GM18909 (cell line): ENCODE data around the gene CNKSR1.

Experiments
- ATAC-seq: cut with Tn5 transposase; IDR thresholded peaks from one replicate; pipeline ENCODE4 v1.9.1; 2021; ENCODE audit warnings: mild to moderate bottlenecking; ENCODE audit not compliant: unreplicated experiment, poor library complexity

The CNKSR1 gene, protein sequence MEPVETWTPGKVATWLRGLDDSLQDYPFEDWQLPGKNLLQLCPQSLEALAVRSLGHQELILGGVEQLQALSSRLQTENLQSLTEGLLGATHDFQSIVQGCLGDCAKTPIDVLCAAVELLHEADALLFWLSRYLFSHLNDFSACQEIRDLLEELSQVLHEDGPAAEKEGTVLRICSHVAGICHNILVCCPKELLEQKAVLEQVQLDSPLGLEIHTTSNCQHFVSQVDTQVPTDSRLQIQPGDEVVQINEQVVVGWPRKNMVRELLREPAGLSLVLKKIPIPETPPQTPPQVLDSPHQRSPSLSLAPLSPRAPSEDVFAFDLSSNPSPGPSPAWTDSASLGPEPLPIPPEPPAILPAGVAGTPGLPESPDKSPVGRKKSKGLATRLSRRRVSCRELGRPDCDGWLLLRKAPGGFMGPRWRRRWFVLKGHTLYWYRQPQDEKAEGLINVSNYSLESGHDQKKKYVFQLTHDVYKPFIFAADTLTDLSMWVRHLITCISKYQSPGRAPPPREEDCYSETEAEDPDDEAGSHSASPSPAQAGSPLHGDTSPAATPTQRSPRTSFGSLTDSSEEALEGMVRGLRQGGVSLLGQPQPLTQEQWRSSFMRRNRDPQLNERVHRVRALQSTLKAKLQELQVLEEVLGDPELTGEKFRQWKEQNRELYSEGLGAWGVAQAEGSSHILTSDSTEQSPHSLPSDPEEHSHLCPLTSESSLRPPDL

DNA sequence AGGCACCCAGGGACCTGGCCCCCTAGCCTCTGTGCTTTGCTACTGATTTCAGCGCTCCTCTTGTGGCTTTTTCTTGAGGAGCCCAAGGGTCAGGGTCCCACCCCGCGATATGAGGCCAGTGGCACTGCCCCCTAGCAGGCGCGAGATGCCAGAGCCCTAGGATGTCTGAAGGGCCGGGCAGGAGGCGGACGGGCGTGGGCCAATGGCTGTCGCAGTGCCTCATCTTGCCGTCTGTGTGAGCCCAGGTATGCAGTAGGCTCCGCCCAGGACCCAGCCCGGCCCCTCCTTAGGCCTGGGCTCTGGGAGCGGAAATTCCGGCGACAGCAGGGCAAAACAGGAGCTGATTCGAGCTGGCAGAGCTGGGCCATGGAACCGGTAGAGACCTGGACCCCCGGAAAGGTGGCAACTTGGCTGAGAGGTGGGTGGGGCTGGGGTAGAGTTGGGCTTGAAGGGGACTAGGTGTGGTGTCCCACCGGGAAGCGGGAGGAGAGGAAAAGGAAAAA, at the start of gene CNKSR1:
Gene CNKSR1, plus strand, starts transcription at position 310 of the 503 bp plus-strand sequence. Its CDS starts 57 bp downstream, at position 367.
- ATAC-seq, result no peak

DNA sequence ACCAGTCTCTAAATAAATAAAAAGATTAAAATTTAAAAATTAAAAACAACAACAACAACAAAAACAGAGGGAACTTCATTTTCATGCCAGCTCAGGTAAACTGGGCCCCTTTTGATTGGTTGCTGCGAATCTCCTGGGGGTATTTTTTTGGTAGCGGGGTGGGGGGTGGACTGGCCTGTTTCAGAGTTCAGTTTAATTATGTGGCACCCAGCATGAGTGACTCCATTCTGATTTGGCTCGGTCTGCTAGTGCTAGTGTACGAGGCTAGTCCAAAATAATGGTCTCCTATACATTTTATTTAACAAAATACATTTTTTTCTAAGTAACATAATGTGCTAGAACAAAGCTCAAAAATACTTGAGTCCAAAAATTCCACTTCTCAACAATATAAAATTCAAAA, 47.5 kb upstream of the CNKSR1 start:
- no peak for ATAC-seq

DNA sequence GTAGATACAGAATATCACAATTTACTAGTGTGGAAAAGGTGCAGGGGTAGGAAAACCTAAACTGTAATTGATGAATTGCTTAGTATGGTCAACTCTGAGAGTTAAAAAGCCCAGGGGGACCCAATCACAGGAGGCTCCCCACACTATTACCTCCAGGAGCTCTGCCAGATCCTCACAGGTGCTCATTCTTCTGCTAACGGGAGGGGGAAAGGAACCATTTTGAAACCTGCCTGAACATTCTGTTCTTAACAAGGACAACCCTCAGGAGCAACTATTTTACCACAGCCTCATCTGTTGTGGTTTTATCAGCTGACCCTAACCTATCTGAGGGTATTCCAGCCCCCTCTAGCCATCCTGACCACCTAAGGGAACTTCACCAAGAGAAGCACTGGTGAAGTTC, 46.6 kb upstream of the CNKSR1 start:
- ATAC-seq, result no peak

DNA sequence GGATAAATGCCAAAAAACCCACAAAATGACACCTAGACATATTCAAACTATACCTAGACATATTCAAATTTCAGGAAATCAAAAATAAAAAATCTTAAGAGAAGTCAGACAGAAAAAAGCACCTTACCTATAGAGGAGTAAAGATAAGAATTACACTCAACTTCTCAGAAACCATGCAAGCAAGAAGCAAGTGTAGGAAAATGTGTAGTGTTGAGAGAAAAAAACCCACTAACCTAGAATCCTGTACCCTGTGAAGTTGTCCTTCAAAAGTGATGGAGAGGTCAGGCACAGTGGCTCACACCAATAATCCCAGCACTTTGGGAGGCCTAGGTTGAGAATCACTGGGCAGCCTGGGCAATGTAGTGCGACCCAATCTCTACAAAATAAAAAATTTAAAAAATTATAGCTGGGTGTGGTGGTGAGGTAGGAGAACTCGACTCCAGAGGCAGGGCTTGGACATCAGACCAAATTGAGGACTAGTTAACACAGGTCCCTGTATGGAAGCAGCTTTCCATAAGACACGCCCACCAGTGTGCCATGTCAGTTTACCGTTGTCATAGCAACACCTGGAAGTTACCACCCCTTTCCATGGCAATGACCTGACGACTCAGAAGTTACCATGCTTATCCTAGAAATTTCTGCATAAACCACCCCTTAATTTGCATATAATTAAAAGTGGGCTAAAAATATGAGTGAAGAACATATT, 45.0 kb upstream of the CNKSR1 start:
- ATAC-seq, result no peak

DNA sequence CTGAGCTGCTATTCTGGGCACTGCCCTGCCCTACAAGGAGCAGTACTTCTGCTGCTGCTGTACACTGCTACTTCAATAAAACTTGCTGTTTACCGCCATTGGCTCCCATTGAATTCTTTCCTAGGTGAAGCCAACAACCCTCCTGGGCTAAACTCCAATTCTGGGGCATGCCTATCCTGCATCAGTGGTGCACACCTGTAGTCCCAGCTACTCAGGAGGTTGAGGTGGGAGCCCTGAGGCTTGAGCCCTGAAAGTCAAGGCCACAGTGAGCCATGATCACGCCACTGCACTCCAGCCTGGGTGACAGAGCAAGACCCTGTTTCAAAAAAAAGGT, 44.5 kb upstream of the CNKSR1 start:
- ATAC-seq, result no peak

DNA sequence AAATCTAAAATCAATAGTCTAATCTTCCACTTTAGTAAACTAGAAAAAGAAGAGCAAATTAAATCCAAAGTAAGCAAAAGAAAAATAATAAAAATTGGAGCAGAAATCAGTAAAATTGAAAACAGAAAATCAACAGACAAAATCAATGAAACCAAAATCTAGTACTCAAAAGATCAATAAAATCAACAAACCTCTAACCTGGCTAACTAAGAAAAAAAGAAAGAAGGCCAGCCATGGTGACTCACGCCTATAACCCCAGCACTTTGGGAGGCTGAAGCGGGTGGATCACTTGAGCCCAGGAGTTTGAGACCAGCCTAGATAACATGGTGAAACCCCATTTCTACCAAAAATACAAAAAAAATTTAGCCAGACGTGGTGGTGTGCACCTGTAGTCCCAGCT, 42.8 kb upstream of the CNKSR1 start:
- no peak for ATAC-seq

DNA sequence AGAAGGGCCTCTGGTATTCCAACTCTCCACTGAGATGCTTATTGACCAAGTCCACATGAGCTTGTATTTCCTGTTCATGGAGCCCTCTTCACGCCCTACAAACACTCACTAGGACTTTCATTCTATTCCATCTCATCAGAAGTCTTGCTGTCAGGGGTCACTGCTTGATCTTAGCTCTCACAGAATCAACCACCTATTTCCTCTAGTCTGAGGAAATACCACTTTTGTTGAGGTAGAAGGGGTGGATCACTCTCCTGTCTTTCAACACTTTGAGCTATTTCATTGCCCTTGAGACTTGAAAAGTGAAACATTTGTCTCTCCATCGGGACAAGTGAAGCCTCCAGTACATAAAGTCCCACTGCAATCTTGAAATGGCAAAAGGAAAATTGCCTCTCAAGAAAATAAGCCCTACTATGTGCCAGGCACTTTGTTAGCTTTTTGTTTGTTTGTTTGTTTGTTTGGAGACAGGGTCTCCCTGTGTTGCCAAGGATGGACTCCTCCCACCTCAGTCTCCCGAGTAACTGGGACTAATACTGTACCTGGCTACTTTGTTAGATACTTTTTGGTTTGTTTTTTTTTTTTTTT, 38.2 kb upstream of the CNKSR1 start:
- ATAC-seq, result no peak

DNA sequence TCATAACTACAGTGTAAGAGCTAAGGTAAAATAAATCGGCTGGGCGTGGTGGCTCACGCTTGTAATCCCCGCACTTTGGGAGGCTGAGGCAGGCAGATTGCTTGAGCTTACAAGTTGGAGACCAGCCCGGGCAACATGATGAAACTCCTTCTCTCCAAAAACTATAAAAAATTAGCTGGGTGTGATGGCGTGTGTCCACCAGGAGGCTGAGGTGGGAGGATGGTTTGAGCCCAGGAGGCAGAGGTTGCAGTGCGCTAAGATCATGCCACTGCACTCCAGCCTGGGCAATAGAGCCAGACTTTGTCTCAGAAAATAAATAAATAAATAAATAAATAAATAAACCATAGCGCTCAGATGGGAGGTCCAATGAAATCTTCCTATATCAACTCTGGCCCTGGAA, 35.1 kb upstream of the CNKSR1 start:
- no peak for ATAC-seq

DNA sequence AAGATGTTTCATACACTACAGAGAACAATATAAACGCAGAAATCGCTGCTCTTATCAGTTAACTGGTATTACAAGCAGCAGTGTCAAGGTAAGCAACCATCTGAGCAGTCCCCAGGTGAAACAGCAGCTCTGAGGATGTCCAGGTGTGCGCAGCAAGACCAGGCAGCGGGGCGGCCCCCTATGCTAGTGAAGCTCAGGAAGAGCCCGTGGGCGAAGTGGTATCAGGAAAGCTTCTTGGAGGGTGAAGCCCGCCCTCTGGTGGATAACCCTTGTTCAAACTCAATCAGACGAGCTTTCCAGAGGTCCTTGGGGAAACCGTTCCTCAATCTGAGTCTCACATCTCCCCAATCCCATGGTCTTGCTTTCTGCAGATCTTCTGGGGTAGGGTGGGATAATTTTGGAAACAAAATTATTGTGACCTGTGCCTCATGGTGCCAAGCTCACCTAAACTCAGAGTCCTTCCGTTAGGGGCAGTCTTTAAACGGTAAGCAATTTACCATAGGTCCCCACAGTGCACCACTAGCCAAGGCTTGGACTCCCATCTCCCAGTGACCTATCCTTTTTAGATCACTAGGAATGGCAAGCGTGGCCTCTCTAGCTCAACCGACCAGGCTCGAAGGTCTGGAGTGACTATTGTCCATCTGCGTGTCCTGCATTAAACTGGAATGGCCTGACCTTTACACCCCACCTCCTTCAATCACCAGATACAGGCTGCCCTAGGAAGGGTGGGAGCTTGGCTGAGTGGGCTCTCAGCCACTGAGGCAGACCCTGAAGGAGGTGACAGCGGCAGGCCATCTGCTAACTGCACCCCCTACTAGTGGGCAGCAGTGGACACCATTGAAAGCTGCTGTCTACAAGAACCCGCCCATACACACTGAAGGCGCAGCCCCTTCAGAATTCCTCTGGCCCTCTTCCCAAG, 32.0 kb upstream of the CNKSR1 start:
- no peak for ATAC-seq

DNA sequence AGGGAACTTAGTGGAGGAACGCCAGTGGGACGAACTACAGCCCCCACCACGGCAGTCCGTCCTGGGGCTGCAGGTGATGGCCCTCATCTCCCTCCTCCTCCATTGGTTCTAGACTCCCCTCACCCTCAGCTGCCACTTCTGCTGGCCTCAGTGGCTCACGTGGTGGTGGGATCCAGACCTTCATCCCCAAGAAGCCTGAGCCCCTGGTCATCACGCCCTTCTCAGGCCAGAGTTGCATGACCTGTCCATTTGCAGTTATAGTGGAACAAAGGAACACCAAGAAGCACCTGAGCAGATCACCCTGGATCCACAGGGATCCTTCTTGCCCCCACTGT, 31.4 kb upstream of the CNKSR1 start:
- ATAC-seq, result no peak

DNA sequence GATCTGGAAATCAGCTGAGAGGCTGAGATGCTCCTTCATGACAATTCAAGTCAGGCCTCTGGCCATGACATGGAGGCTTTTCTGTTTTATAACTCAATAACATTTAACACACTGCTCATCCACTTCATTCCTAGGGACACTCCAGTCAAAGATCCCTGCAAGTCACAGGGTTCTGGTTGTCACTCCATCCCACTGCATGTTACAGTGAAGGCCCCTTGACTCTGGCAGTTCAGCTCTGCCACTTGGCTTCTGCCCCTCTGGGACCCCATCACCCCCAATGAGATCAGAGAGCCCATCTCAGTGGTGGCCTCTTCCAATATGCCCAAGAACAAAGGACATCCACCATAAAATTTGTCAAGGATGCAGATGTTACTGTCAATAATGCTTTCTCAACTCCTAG, 28.4 kb upstream of the CNKSR1 start:
- ATAC-seq, result no peak

DNA sequence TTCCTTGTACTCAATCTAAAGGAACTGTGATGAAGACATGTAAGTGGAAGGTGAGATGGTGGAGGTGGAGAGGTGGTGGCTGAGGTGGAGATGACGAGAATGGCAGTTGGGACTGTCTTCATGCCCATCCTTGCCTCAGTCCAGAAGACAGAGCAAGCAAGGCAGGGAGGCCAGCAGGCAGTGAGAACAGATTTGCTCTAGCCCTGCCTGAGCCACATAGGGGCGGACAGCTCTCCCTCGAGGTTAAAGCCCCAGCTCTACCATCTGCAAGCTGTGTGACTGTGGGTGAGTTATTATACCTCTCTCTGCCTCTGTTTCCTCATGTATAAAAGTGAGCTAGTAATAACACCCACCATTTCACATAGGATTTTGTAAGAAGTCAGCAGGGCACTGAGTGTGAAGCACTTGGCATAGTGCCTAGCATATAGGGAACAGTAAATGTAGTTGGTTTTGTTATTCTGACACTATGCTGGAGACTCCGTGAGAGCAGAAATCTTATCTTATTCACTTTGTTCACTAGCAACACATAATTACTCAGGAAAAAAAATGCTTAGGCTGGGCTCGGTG, 23.2 kb upstream of the CNKSR1 start:
- ATAC-seq, result no peak

DNA sequence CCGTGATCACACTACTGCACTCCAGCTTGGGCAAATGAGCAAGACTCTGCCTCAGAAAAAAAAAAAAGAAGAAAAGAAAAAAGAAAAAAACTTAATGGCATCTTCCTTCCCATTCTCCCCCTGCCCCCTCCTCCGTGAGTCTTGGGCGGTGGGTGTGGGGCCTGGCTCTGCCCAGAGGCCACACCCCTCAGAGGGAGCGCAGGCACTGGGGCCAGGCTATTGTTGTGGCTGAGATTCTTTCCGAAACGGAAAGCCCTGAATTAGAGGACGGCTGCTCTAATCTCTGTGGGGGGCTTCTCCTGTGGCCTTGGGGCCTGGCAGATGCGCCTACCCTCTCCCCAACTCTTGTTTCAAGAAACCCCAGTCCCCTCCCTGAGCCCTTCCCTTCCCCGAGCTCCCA, 22.5 kb upstream of the CNKSR1 start:
- ATAC-seq, result no peak

DNA sequence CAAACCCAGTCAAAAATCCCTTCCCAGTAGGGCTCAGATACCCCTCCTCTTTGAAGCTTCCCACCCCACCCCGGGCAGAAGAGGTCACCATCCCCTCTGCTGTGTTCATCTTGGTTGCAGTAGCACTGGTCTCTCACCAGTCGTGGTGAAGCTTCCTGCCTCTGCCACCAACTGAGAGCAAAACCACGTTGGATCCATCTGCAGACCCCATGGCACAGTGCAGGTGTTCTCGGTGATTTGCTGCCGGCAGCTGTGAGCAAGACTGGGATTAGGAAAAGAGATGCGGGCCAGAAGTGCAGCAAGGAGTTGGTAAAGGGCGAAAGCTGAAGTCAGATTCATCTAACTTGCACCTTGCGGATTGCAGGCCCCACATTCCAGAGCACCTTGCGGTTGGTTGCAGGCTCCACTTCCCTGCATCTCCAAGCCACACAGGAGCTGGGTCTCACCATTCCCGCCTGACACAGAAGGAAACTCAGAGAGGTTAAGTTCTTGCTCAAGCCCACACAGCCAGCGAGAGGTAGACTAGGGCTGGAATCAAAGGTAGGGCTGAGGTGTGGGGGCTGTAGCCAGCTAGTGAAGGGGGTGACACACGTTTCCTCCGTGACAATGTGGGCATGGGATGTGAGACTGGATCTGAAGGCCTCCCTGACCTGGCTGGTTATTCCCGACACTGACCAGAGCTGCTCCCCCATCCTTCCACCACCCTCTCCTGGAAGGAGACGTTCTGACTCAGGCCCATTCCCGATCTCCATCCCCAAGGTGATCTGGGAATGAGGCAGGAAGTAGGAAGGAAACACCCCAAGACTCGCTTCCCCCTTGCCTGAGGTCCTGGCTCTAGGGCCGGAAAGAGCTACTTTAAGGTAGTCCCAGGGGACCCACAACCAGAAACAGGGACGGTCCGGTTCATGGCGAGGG, 21.7 kb upstream of the CNKSR1 start:
- ATAC-seq, result no peak

DNA sequence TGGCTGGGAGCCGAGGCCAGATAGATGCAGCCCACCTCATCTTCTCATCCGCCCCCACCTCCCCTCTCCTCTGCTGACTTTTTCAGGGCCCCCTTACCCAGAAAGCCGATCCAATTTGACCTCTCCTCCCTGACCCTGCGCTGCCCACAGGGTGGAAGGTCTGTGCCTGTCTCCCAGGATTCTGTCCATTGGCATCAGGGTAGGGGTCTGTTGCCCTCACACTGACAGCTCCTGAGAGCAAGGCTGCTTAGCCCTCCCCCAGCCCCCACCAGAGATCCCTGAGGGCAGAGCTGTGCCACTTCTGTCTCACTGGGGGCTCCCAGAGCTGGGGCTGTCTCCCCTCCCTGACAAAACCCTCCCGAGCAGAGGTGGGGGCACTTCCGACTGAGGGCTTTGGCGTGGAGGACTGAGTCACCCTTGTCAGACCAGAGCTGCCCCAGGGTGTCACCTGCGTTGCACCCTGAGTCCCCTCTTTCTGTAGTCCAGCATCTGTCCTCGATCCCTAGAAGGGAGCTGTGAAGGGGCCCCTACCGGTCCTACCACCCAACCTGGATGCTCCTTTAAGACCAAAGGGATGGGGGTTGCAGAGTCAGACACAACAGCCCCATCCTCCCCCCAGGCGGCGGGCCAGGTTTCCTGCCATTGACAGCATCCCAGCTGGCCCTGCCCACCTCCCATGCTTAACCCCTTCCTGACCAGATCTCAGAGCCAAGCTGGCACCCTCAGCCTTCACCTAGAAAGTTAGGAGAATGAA, 20.8 kb upstream of the CNKSR1 start:
- ATAC-seq, result no peak

DNA sequence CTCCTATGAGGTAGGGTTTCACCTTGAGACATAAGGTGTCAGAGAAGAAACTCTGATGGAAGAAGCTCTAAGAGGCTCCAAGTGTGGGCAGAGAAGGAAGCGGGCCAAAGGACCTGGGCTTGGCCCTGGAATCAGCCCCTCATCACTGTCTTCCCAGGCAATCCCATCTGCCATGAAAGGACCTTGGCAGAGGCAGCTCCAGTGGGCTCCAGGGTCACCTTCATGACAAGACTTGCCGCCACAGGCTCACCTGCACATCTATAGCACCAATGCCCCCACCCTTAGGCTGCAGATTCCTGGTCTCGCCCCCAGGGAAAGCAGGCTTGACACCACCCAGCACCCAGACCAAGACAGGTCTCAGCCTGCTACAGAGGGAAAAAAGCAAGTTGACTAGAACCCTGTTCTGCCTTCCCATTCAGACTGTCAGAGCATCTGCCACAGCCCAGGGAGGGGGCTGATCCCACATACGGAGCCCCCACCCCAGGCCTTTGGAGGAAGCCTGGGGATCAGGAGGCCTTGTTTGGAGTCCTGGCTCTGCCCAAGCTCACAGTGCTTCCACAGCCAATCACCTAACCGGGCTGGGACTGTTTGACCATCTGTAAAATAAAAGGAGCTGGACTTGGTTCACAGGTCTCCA, 18.9 kb upstream of the CNKSR1 start:
- ATAC-seq, result no peak
